Thyroid gland (tissue), 4 donors: ENCODE data around the gene SV2B.

ENCODE experiments used
- CTCF ChIP-seq, 6 experiments: fragments of 200-600 bp in 3 of 6; fragments of 450-650 bp in 3 of 6; sonication (generic) in 3 of 6; IDR thresholded peaks; one replicate each; pipeline ENCODE4 v1.5.1; 2016 to 2019; ENCODE audit warnings: antibody characterized with exemption in 6 of 6, mild to moderate bottlenecking in 2 of 6, inconsistent platforms in 1 of 6, moderate library complexity in 1 of 6
- POLR2A ChIP-seq, 2 donors: fragments of 450-650 bp; IDR thresholded peaks; one replicate each; pipeline ENCODE4 v1.6.1; 2017; ENCODE audit warnings: antibody characterized with exemption in 2 of 2, mild to moderate bottlenecking in 2 of 2, moderate library complexity in 1 of 2

GRCh38 chr15:91225741-91226140 is 125.7 kb downstream of the SV2B start:
- TF ChIP-seq CTCF (IDR thresholded peaks at IDR 0.05) = no peak
- TF ChIP-seq POLR2A (IDR thresholded peaks at IDR 0.05) = no peak
